ENCODE measurements around the gene LTBP2.

Gene LTBP2

DNA sequence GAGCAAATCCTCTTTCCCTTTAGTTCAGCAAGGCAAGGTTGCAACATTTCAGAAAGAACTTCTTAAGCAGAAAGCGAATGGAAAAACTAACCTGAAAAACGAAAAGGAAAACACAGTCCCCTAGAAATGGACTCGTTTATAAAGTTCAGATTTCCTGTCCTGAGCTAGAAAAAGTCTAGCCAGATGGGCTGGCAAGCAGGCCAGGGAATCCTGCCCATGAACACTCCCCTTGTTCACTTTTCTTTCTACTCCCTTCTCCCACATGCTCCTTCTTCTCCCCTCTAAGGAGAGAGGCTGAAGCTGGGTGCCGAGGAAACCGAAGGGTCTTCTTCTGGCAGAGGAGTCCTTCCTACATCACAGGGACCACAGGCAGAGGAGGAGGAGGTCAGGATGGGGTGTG, 27.1 kb downstream of the LTBP2 start:
- no peak for DNase-seq (ENCODE audit: low read depth)
- TF ChIP-seq, protein P1, sequence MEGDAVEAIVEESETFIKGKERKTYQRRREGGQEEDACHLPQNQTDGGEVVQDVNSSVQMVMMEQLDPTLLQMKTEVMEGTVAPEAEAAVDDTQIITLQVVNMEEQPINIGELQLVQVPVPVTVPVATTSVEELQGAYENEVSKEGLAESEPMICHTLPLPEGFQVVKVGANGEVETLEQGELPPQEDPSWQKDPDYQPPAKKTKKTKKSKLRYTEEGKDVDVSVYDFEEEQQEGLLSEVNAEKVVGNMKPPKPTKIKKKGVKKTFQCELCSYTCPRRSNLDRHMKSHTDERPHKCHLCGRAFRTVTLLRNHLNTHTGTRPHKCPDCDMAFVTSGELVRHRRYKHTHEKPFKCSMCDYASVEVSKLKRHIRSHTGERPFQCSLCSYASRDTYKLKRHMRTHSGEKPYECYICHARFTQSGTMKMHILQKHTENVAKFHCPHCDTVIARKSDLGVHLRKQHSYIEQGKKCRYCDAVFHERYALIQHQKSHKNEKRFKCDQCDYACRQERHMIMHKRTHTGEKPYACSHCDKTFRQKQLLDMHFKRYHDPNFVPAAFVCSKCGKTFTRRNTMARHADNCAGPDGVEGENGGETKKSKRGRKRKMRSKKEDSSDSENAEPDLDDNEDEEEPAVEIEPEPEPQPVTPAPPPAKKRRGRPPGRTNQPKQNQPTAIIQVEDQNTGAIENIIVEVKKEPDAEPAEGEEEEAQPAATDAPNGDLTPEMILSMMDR (conservative IDR thresholded peaks at IDR 0.05; ENCODE audit: low read depth, low read length): no peak
- no peak overlapping the region for H3K4me3 ChIP-seq (ENCODE audit: low read depth, low read length)

- TF ChIP-seq, protein P1 (conservative IDR thresholded peaks at IDR 0.05; ENCODE audit: low read depth, low read length): no peak
- peak; percentile 85 for DNase-seq (ENCODE audit: low read depth)
- no peak overlapping the region for H3K4me3 ChIP-seq (ENCODE audit: low read depth, low read length)
Observed at GRCh38 chr14:74583689-74584434, 28.2 kb downstream of the LTBP2 start.

DNA sequence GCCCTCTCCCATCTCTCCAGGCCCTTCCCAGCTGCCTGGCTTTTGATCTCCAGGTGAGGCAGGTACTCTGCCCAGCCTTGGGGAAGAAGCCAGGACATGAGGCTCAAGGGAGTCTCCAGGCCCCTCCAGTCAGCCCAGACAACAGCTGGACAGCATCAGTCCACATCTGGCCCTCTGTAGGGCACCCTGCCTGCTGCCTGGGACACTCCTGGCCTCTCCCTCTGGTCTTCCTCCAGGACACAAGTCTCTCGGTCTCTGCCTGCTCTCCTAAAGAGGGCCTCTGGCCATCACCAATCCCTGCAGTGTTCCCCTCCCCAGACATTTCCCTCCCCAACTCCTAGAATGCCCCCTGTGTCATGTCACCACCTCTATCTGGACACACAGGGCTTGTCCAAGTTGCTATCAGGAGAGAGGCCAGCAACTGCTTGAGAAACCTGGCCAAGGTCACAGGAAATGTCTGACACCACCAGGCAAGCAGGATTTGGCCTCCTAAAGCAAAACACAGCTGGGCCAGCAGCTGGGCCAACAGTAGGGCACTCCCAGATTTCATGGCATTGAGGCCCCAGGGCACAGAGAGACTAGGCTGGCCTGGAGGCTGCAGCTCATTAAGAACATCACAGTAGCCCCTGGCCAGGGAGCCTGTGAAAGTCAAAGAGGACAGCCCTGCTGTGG, 29.0 kb downstream of the LTBP2 start:
- H3K4me3 ChIP-seq (ENCODE audit: low read depth, low read length): no peak overlapping the region
- peak; percentile 47 for DNase-seq (ENCODE audit: low read depth)

DNA sequence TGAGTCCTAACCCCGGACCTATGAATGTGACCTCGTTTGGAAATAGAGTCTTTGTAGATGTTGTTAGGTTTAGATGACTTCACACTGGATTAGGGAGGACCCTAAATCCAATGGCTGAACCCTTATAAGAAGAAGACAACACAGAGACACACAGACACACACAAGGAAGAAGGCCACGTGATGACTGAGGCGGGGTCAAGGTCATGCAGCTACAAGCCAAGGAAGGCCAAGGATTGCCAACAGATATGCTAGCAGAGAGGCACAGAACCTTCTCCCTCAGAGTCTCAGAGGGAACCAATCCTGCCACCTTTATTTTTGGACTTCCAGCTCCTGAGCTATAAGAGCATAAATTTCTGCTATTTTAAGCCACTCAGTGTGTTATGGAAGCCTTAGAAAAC, 31.8 kb downstream of the LTBP2 start:
- DNase-seq (ENCODE audit: low read depth): no peak
- no peak overlapping the region for H3K4me3 ChIP-seq (ENCODE audit: low read depth, low read length)
- TF ChIP-seq, protein P1 (conservative IDR thresholded peaks at IDR 0.05; ENCODE audit: low read depth, low read length): no peak

More for the DNA sequence above, 29.0 kb downstream of the LTBP2 start:
- TF ChIP-seq, protein P1 (conservative IDR thresholded peaks at IDR 0.05; ENCODE audit: low read depth, low read length): no peak

DNA sequence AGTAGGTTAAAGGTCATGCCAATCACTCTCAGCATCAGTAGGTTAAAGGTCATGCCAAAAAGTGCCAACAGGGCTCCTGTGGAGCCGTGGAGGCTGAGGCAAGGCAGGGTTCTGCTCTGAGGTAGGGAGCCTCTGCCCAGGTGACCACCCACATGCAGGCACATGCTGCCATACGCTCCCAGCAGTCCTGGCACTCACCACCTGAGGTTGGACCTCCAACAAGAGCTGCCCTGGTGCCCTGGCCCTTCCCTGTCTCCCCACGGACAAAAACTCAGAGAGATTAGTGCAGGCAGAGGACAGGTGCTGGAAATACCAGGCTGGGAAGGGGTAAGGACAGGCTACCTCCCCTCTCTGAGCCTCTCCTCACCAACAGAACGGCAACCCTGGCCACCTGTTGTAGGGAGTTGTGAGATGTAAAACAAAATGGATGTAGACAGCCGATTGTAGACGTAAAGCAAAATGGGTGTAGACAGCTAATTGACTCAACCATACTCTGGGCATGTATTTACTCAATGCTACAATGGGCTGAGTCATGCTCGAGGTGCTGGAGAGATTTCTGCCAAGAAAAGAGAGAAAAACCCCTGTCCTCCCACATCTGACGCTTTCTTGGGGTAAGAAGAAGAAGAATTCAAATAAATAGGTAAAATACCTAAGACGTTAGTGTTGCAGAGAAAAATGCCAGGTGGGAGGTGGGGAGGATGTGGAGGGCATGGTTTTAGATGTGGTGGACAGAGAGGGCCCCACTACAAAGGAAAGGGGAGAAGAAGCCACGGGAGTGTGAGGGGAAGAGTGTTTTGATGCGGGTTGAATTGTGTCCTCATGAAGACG, 32.4 kb downstream of the LTBP2 start:
- TF ChIP-seq, protein P1 (conservative IDR thresholded peaks at IDR 0.05; ENCODE audit: low read depth, low read length): no peak
- H3K4me3 ChIP-seq (ENCODE audit: low read depth, low read length): no peak overlapping the region

GRCh38 chr14:74578479-74578878, 33.6 kb downstream of the LTBP2 start:
- no peak for DNase-seq (ENCODE audit: low read depth)
- TF ChIP-seq, protein P1 (conservative IDR thresholded peaks at IDR 0.05; ENCODE audit: low read depth, low read length): no peak
- no peak overlapping the region for H3K4me3 ChIP-seq (ENCODE audit: low read depth, low read length)

More for the DNA sequence above, 32.4 kb downstream of the LTBP2 start:
- DNase-seq (ENCODE audit: low read depth): peak; percentile 88

All from choroid plexus epithelial cell (primary cell).